Activated CD8-positive, alpha-beta T cell treated with anti-CD3 and anti-CD28 coated beads, Interleukin-2, amount 10 ng/mL, durations not matched to agents 7 days and 5 days (primary cell): ENCODE measurements around the gene TTLL12. TPM values are rescaled to one million over a fixed set of nuclear protein-coding genes. Genes with fewer than 3 reads are reported as not detected.

Experiments used
- ATAC-seq: fragments of 150-1000 bp; cut with Tn5 transposase; one replicate; pipeline ENCODE4 v1.10.0; 2021; ENCODE audit warnings: moderate library complexity
- CTCF ChIA-PET: fragments of 350-600 bp; sonication (Branson Sonifier 250); formaldehyde crosslinking; loops from one replicate; lab custom pipeline; 2021; ENCODE audit warnings: antibody characterized with exemption; lab: Charles Lee
- POLR2A ChIA-PET: fragments of 350-600 bp; sonication (Branson Sonifier 250); formaldehyde crosslinking; loops from one replicate; lab custom pipeline; 2021; ENCODE audit warnings: antibody characterized with exemption; lab: Charles Lee
- DNase-seq: peaks from one replicate; pipeline ENCODE4 v3.0.0-alpha.2; 2020
- H3K27ac Mint-ChIP-seq: one replicate; pipeline ENCODE4 v1.8.0; 2021; ENCODE audit warnings: mild to moderate bottlenecking, mixed read lengths
- H3K27me3 Mint-ChIP-seq: one replicate; pipeline ENCODE4 v1.8.0; 2021; ENCODE audit warnings: low read depth, mixed read lengths
- H3K36me3 Mint-ChIP-seq: one replicate; pipeline ENCODE4 v1.8.0; 2021; ENCODE audit warnings: low read depth, mixed read lengths
- H3K4me1 Mint-ChIP-seq: one replicate; pipeline ENCODE4 v1.8.0; 2021; ENCODE audit warnings: low read depth, mixed read lengths
- H3K4me3 Mint-ChIP-seq: one replicate; pipeline ENCODE4 v1.8.0; 2021; ENCODE audit warnings: mild to moderate bottlenecking, mixed read lengths
- H3K9me3 Mint-ChIP-seq: one replicate; pipeline ENCODE4 v1.8.0; 2022; ENCODE audit warnings: mixed read lengths; ENCODE audit not compliant: insufficient read depth
- total RNA-seq, 2 experiments: library from RNA; stranded (reverse); gene quantifications; one replicate each; pipeline ENCODE4 v1.2.3, GENCODE V29; 2021

Gene TTLL12
- 10 to 100 TPM; 49.3 to 52.9 TPM for total RNA-seq

DNA sequence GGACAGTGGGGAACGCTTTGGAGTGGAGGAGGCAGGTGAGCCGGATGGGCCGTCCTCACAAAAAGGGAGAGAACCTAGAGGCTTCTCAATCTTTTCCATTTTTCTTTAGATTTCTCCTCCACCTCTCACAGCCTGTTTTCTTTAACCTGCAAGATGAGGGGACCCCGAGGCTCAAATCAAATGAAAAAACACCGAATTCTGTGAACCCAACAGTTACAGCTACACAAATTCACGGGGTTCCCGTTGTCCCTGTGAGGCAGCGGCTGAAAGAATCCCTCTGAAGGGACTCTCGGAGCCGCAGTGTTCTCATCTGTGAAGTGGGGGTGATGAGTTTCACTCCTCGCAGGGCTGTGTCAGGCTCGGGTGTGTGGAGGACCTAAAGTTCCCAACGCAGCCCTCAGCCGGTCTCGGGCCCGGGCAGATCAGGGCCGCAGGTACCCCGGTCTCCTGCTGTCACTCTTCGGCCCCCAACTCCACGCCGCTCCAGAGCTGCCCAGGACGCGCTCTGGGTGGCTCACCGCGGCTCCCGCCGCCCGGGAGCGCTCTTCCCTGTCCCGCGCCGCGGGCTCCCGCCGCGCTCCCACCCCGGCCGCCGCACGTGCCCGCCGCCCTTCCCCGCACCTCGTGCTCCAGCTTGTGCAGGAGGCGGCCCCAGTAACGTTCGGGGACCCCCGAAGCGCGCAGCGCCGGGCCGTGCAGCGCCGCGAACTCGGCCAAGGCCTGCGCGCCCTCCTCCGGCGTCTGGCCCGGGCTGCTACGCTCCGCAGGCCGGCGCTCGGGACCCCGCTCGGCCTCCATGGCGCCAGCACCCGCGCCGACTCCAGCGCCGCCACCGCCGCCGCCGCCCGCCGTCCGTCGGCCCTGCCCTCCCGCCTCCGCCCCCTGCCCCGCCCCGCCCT lies at the start of gene TTLL12:
Gene TTLL12 (minus strand): TSS at position 863 of the 899 bp plus-strand sequence. CDS start 65 bp downstream, at position 798.
- CTCF ChIA-PET = interaction anchor here (1.0 to 1.9 kb wide), 5 partner anchors 39 to 160 kb away, joined by 3 to 9 read pairs (median 4); partner anchors contain the start of gene MCAT
- ATAC-seq (peak; percentile 55), DNase-seq (peak; percentile 66)
- H3K9me3 Mint-ChIP-seq = no peaks in the 10 kb centered on the region
- H3K4me3 Mint-ChIP-seq = peak within 1 kb of the TSS; percentile 80
- POLR2A ChIA-PET = interaction anchor here (0.6 to 1.4 kb wide), 5 partner anchors 12 to 47 kb away, joined by 3 to 4 read pairs (median 3); partner anchors contain the start of gene TSPO
- H3K27me3 Mint-ChIP-seq = peaks cover 2% of the 10 kb centered on the region
- peaks cover 8% of the 10 kb centered on the region for H3K36me3 Mint-ChIP-seq
- H3K4me1 Mint-ChIP-seq = peaks cover 30% of the 10 kb centered on the region
- peak within 1 kb of the TSS; percentile 96 for H3K27ac Mint-ChIP-seq

DNA sequence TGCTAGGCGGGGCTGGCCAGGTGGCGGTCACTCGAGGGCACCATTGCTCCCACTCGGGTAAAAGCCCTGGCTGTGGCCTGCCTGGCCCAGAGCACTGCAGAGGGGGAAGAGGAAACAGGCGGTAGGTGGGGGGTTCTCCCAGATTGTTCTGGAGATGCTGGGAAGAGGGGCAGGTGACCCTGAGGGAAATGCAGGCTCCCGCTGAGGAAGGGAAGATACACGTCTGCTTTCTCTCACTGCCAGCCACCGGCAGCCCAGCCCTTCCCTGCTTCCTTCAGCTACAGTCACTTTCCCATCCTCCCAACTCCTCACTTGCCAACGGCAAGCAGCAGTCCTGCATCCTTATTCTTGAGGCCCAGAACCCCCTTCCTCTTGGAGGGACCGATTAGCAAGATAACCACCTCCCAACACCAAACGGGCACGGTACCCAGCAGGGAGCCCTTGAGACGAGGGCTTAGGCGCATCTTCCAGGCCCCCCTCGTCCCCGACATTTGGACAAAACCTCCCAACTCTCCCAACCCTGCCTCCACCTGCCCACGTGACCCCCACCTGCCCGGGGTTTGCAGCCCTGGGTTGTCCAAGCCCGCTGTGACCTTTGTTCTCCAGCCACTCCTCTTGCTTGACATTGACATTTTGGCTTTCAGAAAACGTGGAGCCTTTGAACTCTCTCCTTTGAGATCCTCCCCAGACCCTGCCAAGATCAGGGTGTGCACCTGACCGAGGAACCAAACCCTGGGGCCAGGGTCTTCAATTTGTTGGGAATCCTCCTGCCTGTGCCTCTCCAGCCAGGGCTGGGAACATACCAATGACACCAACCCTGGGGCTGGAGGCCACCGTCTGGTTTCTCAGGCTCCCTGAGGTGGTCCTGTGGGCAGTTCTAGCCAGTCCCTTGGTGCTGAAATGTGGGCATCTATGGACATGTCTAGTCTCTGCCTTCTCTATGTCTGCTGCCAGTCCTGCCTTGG lies 48.8 kb upstream of the TTLL12 start:
- no peak for DNase-seq
- peaks cover 7% of the 10 kb centered on the region for H3K4me1 Mint-ChIP-seq
- no peaks in the 10 kb centered on the region for H3K27me3 Mint-ChIP-seq
- no peak for ATAC-seq
- no peaks in the 10 kb centered on the region for H3K36me3 Mint-ChIP-seq
- ChIA-PET CTCF (interaction anchor here (1.7 kb wide), 1 partner anchor 110 kb away, joined by 9 read pairs; no protein-coding TSS in a partner anchor), POLR2A (no interaction called here)
- H3K27ac Mint-ChIP-seq = no peak overlapping the region
- H3K9me3 Mint-ChIP-seq = no peaks in the 10 kb centered on the region
- H3K4me3 Mint-ChIP-seq = no peak overlapping the region

DNA sequence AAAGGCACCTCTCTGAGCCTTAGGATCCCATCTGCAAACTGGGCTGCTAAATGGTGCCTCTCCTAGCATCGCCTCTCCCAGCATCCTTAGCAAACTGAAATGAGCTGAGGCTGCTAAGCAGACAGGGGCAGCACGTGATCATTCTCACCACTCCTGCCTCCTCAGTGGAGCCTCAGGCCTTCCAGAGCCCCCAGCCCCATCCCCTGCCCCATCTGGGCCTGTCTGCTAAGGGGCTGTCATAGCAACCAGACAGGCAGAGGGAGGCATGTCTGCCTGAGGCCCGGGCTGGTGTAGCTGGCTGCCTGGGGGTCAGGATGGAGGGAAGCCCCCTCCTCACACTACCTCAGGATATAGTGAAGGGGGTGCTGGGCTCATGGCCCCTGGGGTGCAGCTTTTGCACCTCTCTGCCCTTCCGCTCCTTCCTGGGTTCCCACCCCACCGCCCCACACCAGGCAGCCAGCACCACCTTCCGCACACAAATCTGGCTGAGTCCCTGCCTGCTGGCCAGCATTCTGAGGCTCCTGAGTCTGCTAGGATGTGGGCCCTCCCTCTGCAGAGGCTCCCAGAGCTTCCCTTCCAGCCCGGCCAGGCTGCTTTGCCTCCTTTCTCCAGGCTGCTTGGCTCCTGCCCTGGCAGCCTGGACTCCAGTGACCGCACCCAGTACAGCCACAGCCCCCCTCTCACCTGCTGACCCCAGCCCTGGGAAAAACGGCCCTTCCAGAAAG lies 47.5 kb upstream of the TTLL12 start:
- CTCF ChIA-PET = interaction anchor here (1.7 kb wide), 1 partner anchor 112 kb away, joined by 9 read pairs; no protein-coding TSS in a partner anchor
- H3K4me1 Mint-ChIP-seq = peaks cover 7% of the 10 kb centered on the region
- H3K27ac Mint-ChIP-seq = no peak overlapping the region
- no peaks in the 10 kb centered on the region for H3K27me3 Mint-ChIP-seq
- no peaks in the 10 kb centered on the region for H3K9me3 Mint-ChIP-seq
- H3K4me3 Mint-ChIP-seq = no peak overlapping the region
- ATAC-seq = no peak
- POLR2A ChIA-PET = no interaction called here
- DNase-seq = no peak
- H3K36me3 Mint-ChIP-seq = no peaks in the 10 kb centered on the region

GRCh38 chr22:43233529-43233928 lies 46.6 kb upstream of the TTLL12 start:
- H3K9me3 Mint-ChIP-seq = no peaks in the 10 kb centered on the region
- DNase-seq = no peak
- H3K27ac Mint-ChIP-seq = no peak overlapping the region
- peaks cover 7% of the 10 kb centered on the region for H3K4me1 Mint-ChIP-seq
- no peak for ATAC-seq
- H3K27me3 Mint-ChIP-seq = no peaks in the 10 kb centered on the region
- no peak overlapping the region for H3K4me3 Mint-ChIP-seq
- ChIA-PET POLR2A (no interaction called here), CTCF (interaction anchor here (3.1 to 6.2 kb wide), 2 partner anchors 40 to 112 kb away, joined by 18 to 115 read pairs; partner anchors contain the start of gene SCUBE1)
- H3K36me3 Mint-ChIP-seq = no peaks in the 10 kb centered on the region

DNA sequence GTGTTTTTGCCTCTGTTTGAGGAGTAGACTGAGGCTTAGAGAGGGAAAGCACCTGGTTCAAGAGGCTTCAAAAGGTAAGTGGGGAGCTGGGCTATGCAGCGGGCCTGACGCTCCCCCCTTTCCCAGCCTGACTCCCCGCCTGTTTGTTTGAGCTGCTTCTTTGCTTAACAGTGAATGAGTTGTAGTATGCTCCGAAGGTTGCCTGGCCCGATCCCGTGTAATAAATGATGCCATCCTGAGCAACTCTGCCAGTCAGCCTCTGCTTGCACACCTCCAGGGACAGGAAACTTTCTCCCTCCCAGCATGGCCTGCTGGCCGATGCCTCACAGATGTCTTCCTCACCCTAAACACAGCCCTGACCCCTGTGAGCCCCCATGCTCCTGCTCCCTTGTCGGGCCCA lies 45.5 kb upstream of the TTLL12 start:
- H3K4me1 Mint-ChIP-seq = peaks cover 7% of the 10 kb centered on the region
- no peak for ATAC-seq
- DNase-seq = no peak
- CTCF ChIA-PET = interaction anchor here (0.8 to 6.2 kb wide), 10 partner anchors 26 to 157 kb away, joined by 3 to 115 read pairs (median 9); partner anchors contain the start of gene SCUBE1
- H3K27me3 Mint-ChIP-seq = no peaks in the 10 kb centered on the region
- no peaks in the 10 kb centered on the region for H3K36me3 Mint-ChIP-seq
- H3K4me3 Mint-ChIP-seq = no peak overlapping the region
- H3K27ac Mint-ChIP-seq = no peak overlapping the region
- no peaks in the 10 kb centered on the region for H3K9me3 Mint-ChIP-seq
- POLR2A ChIA-PET = no interaction called here

GRCh38 chr22:43231724-43232034 lies 44.7 kb upstream of the TTLL12 start:
- Mint-ChIP-seq H3K4me1 (peaks cover 7% of the 10 kb centered on the region), H3K27ac (no peak overlapping the region), H3K4me3 (no peak overlapping the region), H3K27me3 (no peaks in the 10 kb centered on the region), H3K9me3 (no peaks in the 10 kb centered on the region), H3K36me3 (no peaks in the 10 kb centered on the region)
- CTCF ChIA-PET = interaction anchor here (0.6 to 6.2 kb wide), 23 partner anchors 8 to 158 kb away, joined by 3 to 115 read pairs (median 5); partner anchors contain the start of gene SCUBE1
- no peak for DNase-seq
- POLR2A ChIA-PET = interaction anchor here (0.7 to 0.8 kb wide), 2 partner anchors 9 to 63 kb away, joined by 3 to 4 read pairs; no protein-coding TSS in a partner anchor
- no peak for ATAC-seq

- peak overlapping the region; percentile 20 for H3K27ac Mint-ChIP-seq
- DNase-seq = peak; percentile 76
- H3K27me3 Mint-ChIP-seq = no peaks in the 10 kb centered on the region
- CTCF ChIA-PET = interaction anchor here (0.6 to 6.2 kb wide), 25 partner anchors 8 to 159 kb away, joined by 3 to 115 read pairs (median 5); partner anchors contain the start of gene SCUBE1
- no peaks in the 10 kb centered on the region for H3K36me3 Mint-ChIP-seq
- no peaks in the 10 kb centered on the region for H3K9me3 Mint-ChIP-seq
- ATAC-seq = peak; percentile 66
- no peak overlapping the region for H3K4me3 Mint-ChIP-seq
- peaks cover 9% of the 10 kb centered on the region for H3K4me1 Mint-ChIP-seq
- POLR2A ChIA-PET = interaction anchor here (0.7 to 0.8 kb wide), 2 partner anchors 10 to 64 kb away, joined by 3 to 4 read pairs; no protein-coding TSS in a partner anchor
These were observed 44.2 kb upstream of the TTLL12 start for GRCh38 chr22:43230971-43231723.

GRCh38 chr22:43230571-43230970 lies 43.6 kb upstream of the TTLL12 start:
- Mint-ChIP-seq H3K27me3 (no peaks in the 10 kb centered on the region), H3K36me3 (no peaks in the 10 kb centered on the region), H3K4me3 (no peak overlapping the region), H3K9me3 (no peaks in the 10 kb centered on the region), H3K4me1 (peaks cover 12% of the 10 kb centered on the region), H3K27ac (no peak overlapping the region)
- ChIA-PET CTCF (interaction anchor here (1.1 to 6.2 kb wide), 8 partner anchors 18 to 154 kb away, joined by 3 to 115 read pairs (median 12); partner anchors contain the start of gene SCUBE1), POLR2A (no interaction called here)
- DNase-seq (no peak), ATAC-seq (no peak)

DNA sequence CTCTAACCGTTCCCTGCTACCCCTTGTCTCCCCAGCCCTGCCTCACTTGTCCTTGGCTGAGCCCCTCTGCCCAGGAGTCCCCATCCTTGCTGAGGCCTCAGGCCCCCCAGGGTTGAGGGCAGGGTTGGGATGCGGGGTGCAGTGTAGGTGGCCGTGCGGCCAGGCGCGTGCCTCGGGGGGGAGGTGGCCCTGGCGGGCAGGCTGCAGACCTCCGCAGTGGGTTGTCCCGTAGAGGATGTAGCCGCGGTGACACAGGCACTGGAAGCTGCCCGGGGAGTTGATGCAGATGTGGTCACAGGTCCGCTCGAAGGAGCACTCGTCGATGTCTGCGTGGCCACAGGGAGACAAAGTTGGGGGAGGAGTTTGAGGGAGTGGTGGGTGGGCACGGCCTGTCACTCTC lies 41.9 kb upstream of the TTLL12 start:
- H3K9me3 Mint-ChIP-seq = no peaks in the 10 kb centered on the region
- ATAC-seq (no peak), DNase-seq (no peak)
- no peak overlapping the region for H3K4me3 Mint-ChIP-seq
- no peaks in the 10 kb centered on the region for H3K27me3 Mint-ChIP-seq
- no peaks in the 10 kb centered on the region for H3K36me3 Mint-ChIP-seq
- POLR2A ChIA-PET = interaction anchor here (0.7 kb wide), 1 partner anchor 76 kb away, joined by 3 read pairs; no protein-coding TSS in a partner anchor
- H3K27ac Mint-ChIP-seq = no peak overlapping the region
- H3K4me1 Mint-ChIP-seq = peaks cover 12% of the 10 kb centered on the region
- CTCF ChIA-PET = interaction anchor here (1.0 to 6.2 kb wide), 7 partner anchors 10 to 157 kb away, joined by 3 to 115 read pairs (median 5); partner anchors contain the start of gene SCUBE1

DNA sequence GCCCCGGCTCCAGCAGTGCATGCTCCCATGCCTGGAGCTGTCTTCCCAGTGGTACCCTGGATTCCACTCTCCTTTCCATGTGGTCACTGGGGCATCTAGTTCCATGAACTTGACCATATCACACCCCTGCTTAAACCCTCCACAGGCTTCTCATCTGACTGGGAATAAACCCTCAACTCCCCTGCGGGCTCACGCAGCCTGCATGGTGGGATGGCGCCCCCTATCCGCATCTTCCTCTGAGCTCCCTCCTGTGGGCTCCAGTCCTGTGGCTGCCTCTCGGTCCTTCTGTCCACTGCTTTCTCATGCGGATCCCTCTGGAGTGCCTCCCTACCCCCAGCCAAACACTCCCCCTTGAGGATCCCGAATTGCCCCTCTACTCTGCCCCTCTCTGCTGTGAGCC lies 41.4 kb upstream of the TTLL12 start:
- H3K4me1 Mint-ChIP-seq = peaks cover 12% of the 10 kb centered on the region
- H3K9me3 Mint-ChIP-seq = no peaks in the 10 kb centered on the region
- H3K27me3 Mint-ChIP-seq = no peaks in the 10 kb centered on the region
- peak; percentile 41 for DNase-seq
- H3K36me3 Mint-ChIP-seq = no peaks in the 10 kb centered on the region
- no peak overlapping the region for H3K27ac Mint-ChIP-seq
- H3K4me3 Mint-ChIP-seq = no peak overlapping the region
- no peak for ATAC-seq
- ChIA-PET CTCF (interaction anchor here (0.8 to 6.2 kb wide), 3 partner anchors 41 to 117 kb away, joined by 3 to 115 read pairs (median 5); partner anchors contain the start of gene SCUBE1), POLR2A (interaction anchor here (0.7 kb wide), 1 partner anchor 75 kb away, joined by 3 read pairs; no protein-coding TSS in a partner anchor)
